ENCODE results near the gene BTBD9.

- TF ChIP-seq CTCF (IDR thresholded peaks at IDR 0.05) (no peak), POLR2A (IDR thresholded peaks at IDR 0.05) (no peak)
Observed at GRCh38 chr6:38688579-38689087, 48.9 kb upstream of the BTBD9 start.
